HEK293 (cell line): ENCODE data around the gene PAFAH1B2.

ENCODE experiments used
- CTCF ChIP-seq: fragments of 450-650 bp; formaldehyde crosslinking; IDR thresholded peaks from 2 replicates; pipeline ENCODE4 v1.5.1; 2016; ENCODE audit warnings: missing biosample characterization, missing genetic modification characterization
- KLF10 ChIP-seq: fragments of 450-650 bp; IDR thresholded peaks from 2 replicates; pipeline ENCODE4 v1.5.1; 2018; ENCODE audit warnings: missing biosample characterization, mild to moderate bottlenecking, missing genetic modification characterization
- PBX3 ChIP-seq: sonication (generic); formaldehyde crosslinking; IDR thresholded peaks from 2 replicates; pipeline ENCODE4 v1.8.1; 2022; ENCODE audit warnings: mild to moderate bottlenecking, moderate library complexity, missing genetic modification reagents
- PRDM10 ChIP-seq: fragments of 450-650 bp; formaldehyde crosslinking; IDR thresholded peaks from 2 replicates; pipeline ENCODE4 v1.5.1; 2016; ENCODE audit warnings: missing biosample characterization, missing genetic modification characterization
- SETDB1 ChIP-seq: IDR thresholded peaks from one replicate; pipeline ENCODE4 v1.6.1; 2017; ENCODE audit warnings: mild to moderate bottlenecking, low read length, moderate library complexity, mixed read lengths; ENCODE audit not compliant: insufficient read length
- ZBTB21 ChIP-seq: fragments of 450-650 bp; formaldehyde crosslinking; IDR thresholded peaks from 2 replicates; pipeline ENCODE4 v1.5.1; 2017; ENCODE audit warnings: missing biosample characterization, missing genetic modification characterization
- ZNF324 ChIP-seq: fragments of 450-650 bp; formaldehyde crosslinking; IDR thresholded peaks from 2 replicates; pipeline ENCODE4 v1.5.1; 2016; ENCODE audit warnings: missing biosample characterization, missing genetic modification characterization
- ZNF510 ChIP-seq: fragments of 450-650 bp; formaldehyde crosslinking; IDR thresholded peaks from 2 replicates; pipeline ENCODE4 v1.5.1; 2018; ENCODE audit warnings: mild to moderate bottlenecking, missing genetic modification characterization, missing biosample characterization; ENCODE audit not compliant: insufficient replicate concordance
- ZNF514 ChIP-seq: fragments of 450-650 bp; formaldehyde crosslinking; IDR thresholded peaks from 2 replicates; pipeline ENCODE4 v1.5.1; 2016; ENCODE audit warnings: missing biosample characterization, missing genetic modification characterization
- ZNF561 ChIP-seq: fragments of 450-650 bp; IDR thresholded peaks from 2 replicates; pipeline ENCODE4 v1.5.1; 2018; ENCODE audit warnings: missing biosample characterization, missing genetic modification characterization, borderline replicate concordance
- ZSCAN30 ChIP-seq: fragments of 450-650 bp; IDR thresholded peaks from 2 replicates; pipeline ENCODE4 v1.5.1; 2018; ENCODE audit warnings: missing biosample characterization, mild to moderate bottlenecking, missing genetic modification characterization, moderate library complexity

GRCh38 chr11:117128289-117128688, 15.8 kb upstream of the PAFAH1B2 start:
- no peak for TF ChIP-seq PRDM10 (tag by site-specific recombination)
- no peak for TF ChIP-seq ZNF324 (tag by site-specific recombination)
- no peak for TF ChIP-seq CTCF (tag by site-specific recombination)
- no peak for TF ChIP-seq PBX3 (CRISPR knock-in tag)
- no peak for TF ChIP-seq ZSCAN30 (tag by site-specific recombination)
- TF ChIP-seq ZNF514: no peak
- no peak for TF ChIP-seq ZNF561
- no peak for TF ChIP-seq ZNF510 (tag by site-specific recombination)
- no peak for TF ChIP-seq KLF10 (tag by site-specific recombination)
- no peak for TF ChIP-seq SETDB1
- TF ChIP-seq ZBTB21 (tag by site-specific recombination): no peak
